SK-N-SH (cell line): ENCODE data around the gene CAMSAP1. TPM values are rescaled to one million over a fixed set of nuclear protein-coding genes. Genes with fewer than 3 reads are reported as not detected.

Experiments
- CTCF ChIA-PET: fragments of 300-600, 350-600 bp; formaldehyde crosslinking; extraction: SDS; loops from one replicate; lab custom pipeline; 2021; lab: Yijun Ruan, JAX
- POLR2A ChIA-PET: fragments of 350-600 bp; sonication (Branson Sonifier 250); formaldehyde crosslinking; extraction: SDS; loops from one replicate; lab custom pipeline; 2020; ENCODE audit warnings: antibody characterized with exemption, inconsistent platforms; lab: Yijun Ruan, JAX
- DNase-seq: peaks from one replicate; pipeline ENCODE4 v3.0.0; 2012
- H2AFZ ChIP-seq: fragments of 200-600 bp; sonication (generic); 2 replicates; pipeline ENCODE4 v1.8.1; 2016; ENCODE audit warnings: antibody characterized with exemption, mild to moderate bottlenecking, low read depth
- H3F3A ChIP-seq: fragments of 200-600 bp; sonication (generic); replicated peaks from 2 replicates; pipeline ENCODE3; 2016; ENCODE audit warnings: antibody characterized with exemption, mild to moderate bottlenecking; ENCODE audit not compliant: insufficient read depth
- H3K27ac ChIP-seq, 2 experiments: fragments of 200-500 bp in 1 of 2; fragments of 200-600 bp in 1 of 2; sonication (Bioruptor generic) in 1 of 2; sonication (generic), shearing (Covaris generic) in 1 of 2; 2 replicates each; pipeline versions ENCODE4 v1.5.1 to v1.6.1; 2014 to 2016; ENCODE audit warnings: low read depth in 2 of 2, inconsistent platforms in 1 of 2, low read length in 1 of 2, mild to moderate bottlenecking in 1 of 2, mixed read lengths in 1 of 2
- H3K27me3 ChIP-seq: fragments of 200-600 bp; sonication (generic), shearing (Covaris generic); 2 replicates; pipeline ENCODE4 v1.6.1; 2016; ENCODE audit warnings: mixed run types; ENCODE audit not compliant: insufficient read depth
- H3K36me3 ChIP-seq, 2 experiments: fragments of 200-500 bp in 1 of 2; fragments of 200-600 bp in 1 of 2; sonication (Bioruptor generic) in 1 of 2; sonication (generic) in 1 of 2; replicated peaks in 1 of 2; 2 replicates each; pipeline versions ENCODE3 to v1.5.1; 2014 to 2016; ENCODE audit warnings: low read length in 1 of 2, mild to moderate bottlenecking in 1 of 2; ENCODE audit not compliant: insufficient read depth in 2 of 2, control insufficient read depth in 1 of 2
- H3K4me1 ChIP-seq, 2 experiments: fragments of 200-500 bp in 1 of 2; fragments of 200-600 bp in 1 of 2; sonication (Bioruptor generic) in 1 of 2; sonication (generic), shearing (Covaris generic) in 1 of 2; 2 replicates each; pipeline versions ENCODE4 v1.5.1 to v1.6.1; 2014 to 2016; ENCODE audit warnings: low read depth in 1 of 2, low read length in 1 of 2, mixed run types in 1 of 2; ENCODE audit not compliant: insufficient read depth in 2 of 2, control insufficient read depth in 1 of 2
- H3K4me2 ChIP-seq: fragments of 200-600 bp; sonication (generic), shearing (Covaris generic); 2 replicates; pipeline ENCODE4 v1.6.1; 2017; ENCODE audit warnings: mixed run types
- H3K4me3 ChIP-seq, 2 experiments: fragments of 200-500 bp in 1 of 2; fragments of 200-600 bp in 1 of 2; sonication (Bioruptor generic) in 1 of 2; sonication (generic), shearing (Covaris generic) in 1 of 2; 2 replicates each; pipeline versions ENCODE4 v1.5.1 to v1.8.1; 2014 to 2016; ENCODE audit warnings: low read depth in 2 of 2, inconsistent platforms in 1 of 2, low read length in 1 of 2, mild to moderate bottlenecking in 1 of 2, mixed read lengths in 1 of 2, moderate library complexity in 1 of 2
- H3K79me2 ChIP-seq: fragments of 200-600 bp; sonication (generic); 2 replicates; pipeline ENCODE4 v1.8.1; 2017; ENCODE audit warnings: mild to moderate bottlenecking; ENCODE audit not compliant: insufficient read depth
- H3K9ac ChIP-seq: fragments of 200-600 bp; sonication (generic); 2 replicates; pipeline ENCODE4 v1.6.1; 2017; ENCODE audit warnings: mixed run types
- H3K9me2 ChIP-seq: fragments of 200-600 bp; sonication (generic); 2 replicates; pipeline ENCODE4 v1.6.1; 2017; ENCODE audit warnings: mixed run types
- H3K9me3 ChIP-seq: fragments of 200-600 bp; sonication (generic); 2 replicates; pipeline ENCODE4 v1.6.1; 2017; ENCODE audit warnings: mixed run types, mild to moderate bottlenecking, moderate library complexity
- H4K20me1 ChIP-seq: fragments of 200-600 bp; sonication (generic); 2 replicates; pipeline ENCODE4 v1.6.1; 2017; ENCODE audit warnings: mild to moderate bottlenecking, mixed run types; ENCODE audit not compliant: insufficient read depth
- CHD2 ChIP-seq: fragments of 150-350 bp; IDR thresholded peaks from 2 replicates; pipeline ENCODE4 v1.6.1; 2018; ENCODE audit warnings: low read length; ENCODE audit not compliant: partially characterized antibody
- ELF1 ChIP-seq: IDR thresholded peaks from 2 replicates; pipeline ENCODE4 v1.4.0; 2012
- EP300 ChIP-seq, 2 experiments: IDR thresholded peaks; 2 replicates each; pipeline versions ENCODE4 v1.4.0 to v1.6.1; 2012; ENCODE audit warnings: borderline replicate concordance in 1 of 2, low read depth in 1 of 2, low read length in 1 of 2
- EZH2phosphoT487 ChIP-seq: fragments of 200-600 bp; sonication (generic); IDR thresholded peaks from 2 replicates; pipeline ENCODE4 v1.6.1; 2017; ENCODE audit warnings: low read depth, mixed run types, mild to moderate bottlenecking, antibody characterized with exemption, moderate library complexity, borderline replicate concordance
- FOXJ3 ChIP-seq: sonication (generic); formaldehyde crosslinking; IDR thresholded peaks from 2 replicates; pipeline ENCODE4 v1.5.1; 2020; ENCODE audit warnings: mild to moderate bottlenecking, missing genetic modification reagents
- GABPA ChIP-seq: IDR thresholded peaks from 2 replicates; pipeline ENCODE4 v1.4.0; 2012; ENCODE audit warnings: low read depth, mild to moderate bottlenecking
- IRF3 ChIP-seq: fragments of 150-350 bp; IDR thresholded peaks from 2 replicates; pipeline ENCODE4 v1.6.1; 2016; ENCODE audit warnings: mild to moderate bottlenecking, low read depth, low read length
- MAX ChIP-seq: IDR thresholded peaks from 2 replicates; pipeline ENCODE4 v1.4.0; 2012; ENCODE audit warnings: low read depth
- MEF2A ChIP-seq: IDR thresholded peaks from 2 replicates; pipeline ENCODE4 v1.4.0; 2012; ENCODE audit warnings: low read depth, borderline replicate concordance
- MXI1 ChIP-seq: IDR thresholded peaks from 2 replicates; pipeline ENCODE4 v1.6.1; 2012; ENCODE audit warnings: mild to moderate bottlenecking, low read depth, low read length, improper control_type of control experiment
- PBX3 ChIP-seq: IDR thresholded peaks from 2 replicates; pipeline ENCODE4; 2012
- POLR2AphosphoS5 ChIP-seq: IDR thresholded peaks from 2 replicates; pipeline ENCODE4 v1.6.1; 2012; ENCODE audit warnings: low read depth, low read length
- RCOR1 ChIP-seq: fragments of 150-350 bp; IDR thresholded peaks from 2 replicates; pipeline ENCODE4 v1.6.1; 2017; ENCODE audit warnings: antibody characterized with exemption, low read length
- REST ChIP-seq: IDR thresholded peaks from 2 replicates; pipeline ENCODE4 v1.6.1; 2012; ENCODE audit warnings: mild to moderate bottlenecking, low read depth, low read length, moderate library complexity
- RXRA ChIP-seq: IDR thresholded peaks from 2 replicates; pipeline ENCODE4 v1.4.0; 2012; ENCODE audit warnings: low read depth, mild to moderate bottlenecking, borderline replicate concordance
- SIN3A ChIP-seq: IDR thresholded peaks from 2 replicates; pipeline ENCODE4 v1.6.1; 2012; ENCODE audit warnings: low read depth, mild to moderate bottlenecking, low read length, moderate library complexity, borderline replicate concordance
- SMC3 ChIP-seq: IDR thresholded peaks from 2 replicates; pipeline ENCODE4 v1.6.1; 2012; ENCODE audit warnings: low read depth, low read length, improper control_type of control experiment
- TCF12 ChIP-seq: IDR thresholded peaks from 2 replicates; pipeline ENCODE4 v1.4.0; 2012
- TEAD4 ChIP-seq: IDR thresholded peaks from 2 replicates; pipeline ENCODE4 v1.4.0; 2012; ENCODE audit warnings: mild to moderate bottlenecking, borderline replicate concordance; ENCODE audit not compliant: insufficient read depth
- USF1 ChIP-seq: IDR thresholded peaks from 2 replicates; pipeline ENCODE4 v1.4.0; 2012; ENCODE audit warnings: low read depth, borderline replicate concordance
- WGBS: methylation state at CpG from one replicate; pipeline ENCODE4 v1.1.6; 2017; ENCODE audit warnings: low lambda C conversion rate; 5-methylcytosine and 5-hydroxymethylcytosine counted together
- polyA plus RNA-seq, 3 experiments: library from polyadenylated mRNA; depleted of rRNA; stranded (reverse); fragments of >200 nt; gene quantifications; 2 replicates each; pipeline ENCODE4 v1.2.3, GENCODE V29; 2012

CAMSAP1 gene
- polyA plus RNA-seq, 1 of the 3 experiments (the other 2 are of a cell fraction) = 8.9 TPM

GRCh38 chr9:135764731-135765130, 142.6 kb downstream of the CAMSAP1 start:
- H3F3A ChIP-seq = no peaks in the 10 kb centered on the region
- no peak overlapping the region for H3K4me3 ChIP-seq
- no peaks in the 10 kb centered on the region for H3K4me1 ChIP-seq
- no peaks in the 10 kb centered on the region for H4K20me1 ChIP-seq
- 68% methylated on average over 17 of the region's 19 CpGs for WGBS
- no peak for DNase-seq
- no peak overlapping the region for H3K4me2 ChIP-seq
- no peaks in the 10 kb centered on the region for H3K9me2 ChIP-seq
- no peak overlapping the region for H3K27ac ChIP-seq
- POLR2A ChIA-PET = no interaction called here
- H3K9me3 ChIP-seq = no peaks in the 10 kb centered on the region
- H2AFZ ChIP-seq = no peak overlapping the region
- H3K36me3 ChIP-seq = no peaks in the 10 kb centered on the region
- no peak overlapping the region for H3K9ac ChIP-seq
- no peaks in the 10 kb centered on the region for H3K27me3 ChIP-seq
- TF ChIP-seq CHD2 (no peak), MEF2A (no peak), EZH2phosphoT487 (no peak), TEAD4 (no peak), EP300 (IDR thresholded peaks at IDR 0.05; ENCODE audit: borderline replicate concordance in 1 of 2, low read depth in 1 of 2, low read length in 1 of 2) (no peak)
- TF ChIP-seq, all 33 proteins: peak for 0
- CTCF ChIA-PET = interaction anchor here (1.4 kb wide), 1 partner anchor 16 kb away, joined by 3 read pairs; no protein-coding TSS in a partner anchor
- H3K79me2 ChIP-seq = no peaks in the 10 kb centered on the region

- no peaks in the 10 kb centered on the region for H3K4me1 ChIP-seq
- no peak overlapping the region for H3K4me3 ChIP-seq
- H3K36me3 ChIP-seq = no peaks in the 10 kb centered on the region
- no peaks in the 10 kb centered on the region for H3K9me3 ChIP-seq
- 77% methylated on average over 24 of the region's 24 CpGs for WGBS
- H3K9me2 ChIP-seq = no peaks in the 10 kb centered on the region
- no peaks in the 10 kb centered on the region for H3K79me2 ChIP-seq
- H3K4me2 ChIP-seq = no peak overlapping the region
- H3K9ac ChIP-seq = no peak overlapping the region
- no peaks in the 10 kb centered on the region for H3F3A ChIP-seq
- no peaks in the 10 kb centered on the region for H4K20me1 ChIP-seq
- H3K27me3 ChIP-seq = no peaks in the 10 kb centered on the region
- ChIA-PET CTCF (interaction anchor here (1.4 kb wide), 1 partner anchor 17 kb away, joined by 3 read pairs; no protein-coding TSS in a partner anchor), POLR2A (no interaction called here)
- no peak for DNase-seq
- no peak overlapping the region for H3K27ac ChIP-seq
- H2AFZ ChIP-seq = no peak overlapping the region
- TF ChIP-seq MXI1 (no peak), EP300 (IDR thresholded peaks at IDR 0.05; ENCODE audit: borderline replicate concordance in 1 of 2, low read depth in 1 of 2, low read length in 1 of 2) (no peak), RCOR1 (no peak), RXRA (no peak), MAX (no peak), MEF2A (no peak), USF1 (no peak), TCF12 (no peak), IRF3 (no peak), POLR2AphosphoS5 (no peak), GABPA (no peak), SIN3A (no peak), REST (no peak), ELF1 (no peak), PBX3 (no peak), SMC3 (no peak), FOXJ3 (CRISPR knock-in tag) (no peak)
These were observed 143.5 kb downstream of the CAMSAP1 start for GRCh38 chr9:135763716-135764446.
